GM18858 (cell line): ENCODE data around the gene SLC35E4.
"Not testable (repeated sequence)": the region's sequence is repeated elsewhere in the genome, so short reads cannot be mapped to it uniquely, and the experiment has no call there.

Source experiments
- ATAC-seq: cut with Tn5 transposase; IDR thresholded peaks from one replicate; pipeline ENCODE4 v1.9.1; 2021; ENCODE audit not compliant: unreplicated experiment

SLC35E4 gene

GRCh38 chr22:30649430-30650007 lies 13.9 kb downstream of the SLC35E4 start:
- ATAC-seq: peak; percentile 47

GRCh38 chr22:30650508-30651116 lies 15.0 kb downstream of the SLC35E4 start:
- ATAC-seq: no peak

- ATAC-seq: no peak
These were observed 17.3 kb downstream of the SLC35E4 start for GRCh38 chr22:30652852-30653251.

- ATAC-seq: no peak
These were observed 18.8 kb downstream of the SLC35E4 start for GRCh38 chr22:30654361-30654760.

GRCh38 chr22:30655532-30655931 lies 20.0 kb downstream of the SLC35E4 start:
- ATAC-seq: no peak

GRCh38 chr22:30662040-30662439 lies 26.5 kb downstream of the SLC35E4 start:
- no peak for ATAC-seq

GRCh38 chr22:30664798-30665197 lies 29.2 kb downstream of the SLC35E4 start:
- no peak for ATAC-seq

- ATAC-seq: no peak
These were observed 29.7 kb downstream of the SLC35E4 start for GRCh38 chr22:30665266-30665665.

GRCh38 chr22:30665786-30666185 lies 30.2 kb downstream of the SLC35E4 start:
- ATAC-seq: no peak

GRCh38 chr22:30667107-30667493 lies 31.5 kb downstream of the SLC35E4 start:
- no peak for ATAC-seq

GRCh38 chr22:30667494-30668385 lies 32.2 kb downstream of the SLC35E4 start, which contains the start of gene DUSP18:
Gene DUSP18 (minus strand): TSS chr22:30667875. CDS start chr22:30664003, 3,872 bp downstream.
- ATAC-seq: peak; percentile 62

GRCh38 chr22:30668386-30668710 lies 32.8 kb downstream of the SLC35E4 start:
- ATAC-seq: no peak

- no peak for ATAC-seq
These were observed 35.5 kb downstream of the SLC35E4 start for GRCh38 chr22:30671071-30671470.

GRCh38 chr22:30673136-30673535 lies 37.6 kb downstream of the SLC35E4 start:
- no peak for ATAC-seq

- ATAC-seq: no peak
These were observed 38.9 kb downstream of the SLC35E4 start for GRCh38 chr22:30674482-30674881.

GRCh38 chr22:30675436-30675835 lies 39.9 kb downstream of the SLC35E4 start:
- no peak for ATAC-seq

GRCh38 chr22:30676565-30676964 lies 41.0 kb downstream of the SLC35E4 start:
- not testable (repeated sequence) for ATAC-seq

GRCh38 chr22:30679895-30680690 lies 44.5 kb downstream of the SLC35E4 start:
- not testable (repeated sequence) for ATAC-seq

GRCh38 chr22:30680991-30681770 lies 45.6 kb downstream of the SLC35E4 start:
- ATAC-seq: no peak

GRCh38 chr22:30681831-30682230 lies 46.2 kb downstream of the SLC35E4 start:
- no peak for ATAC-seq
